ENCODE results near the gene FCGR3A.
"Not testable (repeated sequence)": the region's sequence is repeated elsewhere in the genome, so short reads cannot be mapped to it uniquely, and the experiment has no call there.

DNA sequence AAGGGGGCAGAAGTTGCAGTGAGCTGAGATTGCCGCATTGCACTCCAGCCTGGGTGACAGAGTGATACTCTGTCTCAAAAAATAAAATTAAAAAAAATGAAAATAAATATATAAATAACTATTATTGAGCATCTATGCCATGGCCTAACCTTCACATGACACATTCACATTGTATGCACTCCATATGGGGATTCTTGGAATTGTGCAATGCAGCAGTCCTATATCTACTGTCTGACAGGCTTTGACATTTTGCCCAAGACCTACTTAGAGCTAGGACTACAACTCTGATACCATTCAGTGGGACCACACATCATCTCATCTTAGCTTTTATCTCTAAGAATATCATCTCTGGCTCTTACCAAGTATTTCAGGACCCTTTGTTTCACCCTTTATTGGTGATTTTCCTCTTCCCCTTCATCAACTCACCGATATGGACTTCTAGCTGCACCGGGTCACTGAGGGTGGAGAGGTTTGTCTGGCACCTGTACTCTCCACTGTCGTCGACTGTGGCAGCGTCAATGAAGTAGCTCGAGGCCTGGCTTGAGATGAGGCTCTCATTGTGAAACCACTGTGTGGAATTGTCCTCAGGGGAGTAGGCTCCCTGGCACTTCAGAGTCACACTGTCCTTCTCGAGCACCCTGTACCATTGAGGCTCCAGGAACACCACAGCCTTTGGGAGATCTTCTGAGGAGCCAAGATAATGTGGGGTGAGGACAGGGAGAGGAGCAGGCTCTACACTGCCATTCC lies 1.4 kb downstream of the FCGR3A start:
- not testable (repeated sequence) for TF ChIP-seq POLR2A (IDR thresholded peaks at IDR 0.05; ENCODE audit: low read depth, low read length); RAD21 (IDR thresholded peaks at IDR 0.05; ENCODE audit: low read length); MAFK (IDR thresholded peaks at IDR 0.05; ENCODE audit: low read depth, low read length); FOS (IDR thresholded peaks at IDR 0.05; ENCODE audit: low read depth, low read length)
- TF ChIP-seq, protein P1, sequence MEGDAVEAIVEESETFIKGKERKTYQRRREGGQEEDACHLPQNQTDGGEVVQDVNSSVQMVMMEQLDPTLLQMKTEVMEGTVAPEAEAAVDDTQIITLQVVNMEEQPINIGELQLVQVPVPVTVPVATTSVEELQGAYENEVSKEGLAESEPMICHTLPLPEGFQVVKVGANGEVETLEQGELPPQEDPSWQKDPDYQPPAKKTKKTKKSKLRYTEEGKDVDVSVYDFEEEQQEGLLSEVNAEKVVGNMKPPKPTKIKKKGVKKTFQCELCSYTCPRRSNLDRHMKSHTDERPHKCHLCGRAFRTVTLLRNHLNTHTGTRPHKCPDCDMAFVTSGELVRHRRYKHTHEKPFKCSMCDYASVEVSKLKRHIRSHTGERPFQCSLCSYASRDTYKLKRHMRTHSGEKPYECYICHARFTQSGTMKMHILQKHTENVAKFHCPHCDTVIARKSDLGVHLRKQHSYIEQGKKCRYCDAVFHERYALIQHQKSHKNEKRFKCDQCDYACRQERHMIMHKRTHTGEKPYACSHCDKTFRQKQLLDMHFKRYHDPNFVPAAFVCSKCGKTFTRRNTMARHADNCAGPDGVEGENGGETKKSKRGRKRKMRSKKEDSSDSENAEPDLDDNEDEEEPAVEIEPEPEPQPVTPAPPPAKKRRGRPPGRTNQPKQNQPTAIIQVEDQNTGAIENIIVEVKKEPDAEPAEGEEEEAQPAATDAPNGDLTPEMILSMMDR (conservative IDR thresholded peaks at IDR 0.05; ENCODE audit: low read depth, low read length): not testable (repeated sequence)
- TF ChIP-seq, protein P2, sequence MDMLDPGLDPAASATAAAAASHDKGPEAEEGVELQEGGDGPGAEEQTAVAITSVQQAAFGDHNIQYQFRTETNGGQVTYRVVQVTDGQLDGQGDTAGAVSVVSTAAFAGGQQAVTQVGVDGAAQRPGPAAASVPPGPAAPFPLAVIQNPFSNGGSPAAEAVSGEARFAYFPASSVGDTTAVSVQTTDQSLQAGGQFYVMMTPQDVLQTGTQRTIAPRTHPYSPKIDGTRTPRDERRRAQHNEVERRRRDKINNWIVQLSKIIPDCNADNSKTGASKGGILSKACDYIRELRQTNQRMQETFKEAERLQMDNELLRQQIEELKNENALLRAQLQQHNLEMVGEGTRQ (IDR thresholded peaks at IDR 0.05; ENCODE audit: low read depth, low read length): not testable (repeated sequence)

All from IMR-90 (cell line).